C4-2B (cell line): ENCODE results near the gene ZNF516.

Experiments
- CTCF ChIP-seq: fragments of 450-650 bp; conservative IDR thresholded peaks from 2 replicates; pipeline ENCODE4 v1.5.1; 2017; ENCODE audit warnings: mild to moderate bottlenecking
- ZFX ChIP-seq: fragments of 450-650 bp; IDR thresholded peaks from 2 replicates; pipeline ENCODE4 v1.6.1; 2017

- TF ChIP-seq CTCF (no peak), ZFX (no peak)
Measured at GRCh38 chr18:76474824-76475223, 20.2 kb downstream of the ZNF516 start.
